HFFc6 (cell line): ENCODE measurements around the gene SH3RF3. TPM values are rescaled to one million over a fixed set of nuclear protein-coding genes. Genes with fewer than 3 reads are reported as not detected.

Experiments
- DNase-seq: peaks from one replicate; pipeline ENCODE4 v3.0.0-alpha.2; 2018
- H3K27ac Mint-ChIP-seq: 2 replicates; pipeline ENCODE4 v1.8.0; 2020; ENCODE audit warnings: mild to moderate bottlenecking, mixed read lengths
- H3K27me3 Mint-ChIP-seq: 2 replicates; pipeline ENCODE4 v1.8.0; 2021; ENCODE audit warnings: mild to moderate bottlenecking, moderate library complexity, mixed read lengths; ENCODE audit not compliant: insufficient read depth
- H3K36me3 Mint-ChIP-seq: 2 replicates; pipeline ENCODE4 v1.8.0; 2021; ENCODE audit warnings: low read depth, mixed read lengths
- H3K4me1 Mint-ChIP-seq: 2 replicates; pipeline ENCODE4 v1.8.0; 2020; ENCODE audit warnings: low read depth, mixed read lengths
- H3K4me3 Mint-ChIP-seq: 2 replicates; pipeline ENCODE4 v1.8.0; 2020; ENCODE audit warnings: mild to moderate bottlenecking, moderate library complexity, mixed read lengths
- H3K9me3 Mint-ChIP-seq: 2 replicates; pipeline ENCODE4 v1.8.0; 2020; ENCODE audit warnings: mild to moderate bottlenecking, mixed read lengths
- CTCF ChIP-seq: fragments of 200-600 bp; sonication (generic); IDR thresholded peaks from 2 replicates; pipeline ENCODE4 v1.5.0; 2021; ENCODE audit warnings: antibody characterized with exemption, mild to moderate bottlenecking
- total RNA-seq, 6 experiments: library from RNA; stranded (reverse); fragmentation: NEBNext Ultra II Directional; extraction: Animal tissue kit (Norgen Biotek cat#: 25700); gene quantifications; 2 replicates in 1 of 6; 3 replicates in 5 of 6; pipeline ENCODE4 v1.2.3, GENCODE V29; 2021

SH3RF3 gene
- total RNA-seq, 6 experiments from 2014 or later = 2.4 to 4.4 (median 3.7) TPM

GRCh38 chr2:109242654-109243331 lies 113.8 kb downstream of the SH3RF3 start:
- H3K36me3 Mint-ChIP-seq = no peaks in the 10 kb centered on the region
- peak; percentile 83 for DNase-seq
- no peaks in the 10 kb centered on the region for H3K9me3 Mint-ChIP-seq
- peaks cover 57% of the 10 kb centered on the region for H3K4me1 Mint-ChIP-seq
- H3K27ac Mint-ChIP-seq = peak overlapping the region; percentile 88
- H3K4me3 Mint-ChIP-seq = peak overlapping the region; percentile 28
- H3K27me3 Mint-ChIP-seq = peaks cover 13% of the 10 kb centered on the region
- TF ChIP-seq CTCF = no peak

GRCh38 chr2:109243526-109244303 lies 114.7 kb downstream of the SH3RF3 start:
- no peak for DNase-seq
- no peak for TF ChIP-seq CTCF
- H3K36me3 Mint-ChIP-seq = no peaks in the 10 kb centered on the region
- no peaks in the 10 kb centered on the region for H3K9me3 Mint-ChIP-seq
- peaks cover 13% of the 10 kb centered on the region for H3K27me3 Mint-ChIP-seq
- no peak overlapping the region for H3K4me3 Mint-ChIP-seq
- peaks cover 50% of the 10 kb centered on the region for H3K4me1 Mint-ChIP-seq
- H3K27ac Mint-ChIP-seq = no peak overlapping the region

- H3K36me3 Mint-ChIP-seq = no peaks in the 10 kb centered on the region
- TF ChIP-seq CTCF = no peak
- H3K4me3 Mint-ChIP-seq = no peak overlapping the region
- no peaks in the 10 kb centered on the region for H3K9me3 Mint-ChIP-seq
- H3K27me3 Mint-ChIP-seq = peaks cover 13% of the 10 kb centered on the region
- H3K4me1 Mint-ChIP-seq = peaks cover 45% of the 10 kb centered on the region
- DNase-seq = no peak
- no peak overlapping the region for H3K27ac Mint-ChIP-seq
Observed at GRCh38 chr2:109244304-109244582, 115.2 kb downstream of the SH3RF3 start.

- no peak for TF ChIP-seq CTCF
- Mint-ChIP-seq H3K4me1 (peaks cover 39% of the 10 kb centered on the region), H3K27ac (no peak overlapping the region), H3K36me3 (no peaks in the 10 kb centered on the region), H3K9me3 (no peaks in the 10 kb centered on the region), H3K4me3 (no peak overlapping the region), H3K27me3 (peaks cover 13% of the 10 kb centered on the region)
- no peak for DNase-seq
Observed at GRCh38 chr2:109244750-109245382, 115.9 kb downstream of the SH3RF3 start.

GRCh38 chr2:109246176-109246575 lies 117.2 kb downstream of the SH3RF3 start:
- Mint-ChIP-seq H3K4me1 (peaks cover 28% of the 10 kb centered on the region), H3K4me3 (no peak overlapping the region), H3K27ac (no peak overlapping the region), H3K36me3 (no peaks in the 10 kb centered on the region), H3K27me3 (peaks cover 13% of the 10 kb centered on the region), H3K9me3 (no peaks in the 10 kb centered on the region)
- TF ChIP-seq CTCF = no peak
- no peak for DNase-seq
